Left lung (tissue), 10 donors: ENCODE data around the gene ZC3H7A. TPM values are rescaled to one million over a fixed set of nuclear protein-coding genes. Genes with fewer than 3 reads are reported as not detected.

Source experiments
- ATAC-seq: fragments of 200-7000 bp; cut with Tn5 transposase; one replicate; pipeline ENCODE4 v1.9.1; 2020; ENCODE audit warnings: moderate library complexity
- DNase-seq, 4 donors: peaks; one replicate each; pipeline ENCODE4 v3.0.0-alpha.2; 2013 to 2020
- H3K27ac ChIP-seq, 2 donors: fragments of 200-600 bp; sonication (generic) in 1 of 2; one replicate each; pipeline versions ENCODE4 v1.5.0 to v1.8.0; 2020 to 2021
- H3K27me3 ChIP-seq, 2 donors: fragments of 200-600 bp; sonication (generic) in 1 of 2; one replicate each; pipeline versions ENCODE4 v1.5.0 to v1.8.0; 2020 to 2021
- H3K36me3 ChIP-seq, 2 donors: fragments of 200-600 bp; sonication (generic) in 1 of 2; one replicate each; pipeline versions ENCODE4 v1.5.0 to v1.8.0; 2020 to 2021
- H3K4me1 ChIP-seq, 2 donors: fragments of 200-600 bp; one replicate each; pipeline ENCODE4 v1.8.0; 2021
- H3K4me3 ChIP-seq, 2 donors: fragments of 200-600 bp; sonication (generic) in 1 of 2; one replicate each; pipeline versions ENCODE4 v1.5.0 to v1.8.0; 2020 to 2021; ENCODE audit warnings: mild to moderate bottlenecking in 1 of 2
- H3K9me3 ChIP-seq, 2 donors: fragments of 200-600 bp; sonication (generic) in 1 of 2; one replicate each; pipeline versions ENCODE4 v1.5.0 to v1.8.0; 2020 to 2021
- CTCF ChIP-seq, 2 donors: fragments of 200-600 bp; sonication (generic) in 1 of 2; IDR thresholded peaks; one replicate each; pipeline versions ENCODE4 v1.5.0 to v1.8.0; 2021; ENCODE audit warnings: antibody characterized with exemption in 2 of 2
- intact Hi-C, 2 donors: fragments of 100-400 bp; cut with DNase I; formaldehyde crosslinking; loops; one replicate each; pipeline versions ENCODE4 v1.11.2 to v1.14.2; 2022
- polyA plus RNA-seq, 6 donors: library from polyadenylated mRNA; unstranded; fragments of 120-200 nt; gene quantifications; one replicate each; pipeline ENCODE4 v1.2.1, GENCODE V29; 2013; ENCODE audit not compliant: insufficient read length in 6 of 6
- total RNA-seq, 2 donors: library from RNA; stranded (reverse); fragmentation: NEBNext Ultra II Directional; extraction: Animal tissue kit (Norgen Biotek cat#: 25700); gene quantifications; one replicate each; pipeline ENCODE4 v1.2.1, GENCODE V29; 2021
- donor health status: DM: no; HTN: yes; CAD: no.
- donor health status: DM: no; HTN: no; CAD: no.

ZC3H7A gene
- total and polyA plus RNA-seq, 8 donors = 48.3 to 139 (median 106) TPM

- H3K4me1 ChIP-seq = peaks cover 3 to 68% of the 10 kb centered on the region in 2 donors
- H3K4me3 ChIP-seq = no peak overlapping the region
- no peak overlapping the region for H3K27ac ChIP-seq
- TF ChIP-seq CTCF (IDR thresholded peaks at IDR 0.05) = no peak
- intact Hi-C loops = no loop called here
- peaks cover 0 to 47% of the 10 kb centered on the region in 2 donors for H3K36me3 ChIP-seq
- no peaks in the 10 kb centered on the region for H3K9me3 ChIP-seq
- ATAC-seq (no peak), DNase-seq (no peak)
- H3K27me3 ChIP-seq = no peaks in the 10 kb centered on the region
These were observed 59.3 kb downstream of the ZC3H7A start for GRCh38 chr16:11737713-11738112.

DNA sequence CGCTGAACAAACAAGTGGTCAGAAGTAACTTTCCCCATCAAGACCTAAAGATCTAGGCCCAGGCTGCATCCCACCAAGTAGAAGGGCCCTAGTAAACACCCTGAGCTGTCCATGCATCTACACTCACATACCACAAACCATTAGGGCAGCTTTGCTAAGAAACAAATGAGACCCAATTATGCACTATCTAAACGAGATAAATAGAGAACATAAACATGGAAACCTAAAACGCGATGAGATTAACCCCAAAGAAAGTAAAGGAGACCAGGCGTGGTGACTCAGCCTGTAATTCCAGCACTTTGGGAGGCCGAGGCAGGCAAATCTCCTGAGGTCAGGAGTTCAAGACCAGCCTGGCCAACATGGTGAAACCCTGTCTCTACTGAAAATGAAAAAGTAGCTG, 60.2 kb downstream of the ZC3H7A start:
- Histone ChIP-seq H3K36me3 (peaks cover 0 to 55% of the 10 kb centered on the region in 2 donors), H3K27me3 (no peaks in the 10 kb centered on the region), H3K9me3 (no peaks in the 10 kb centered on the region), H3K4me1 (peaks cover 3 to 68% of the 10 kb centered on the region in 2 donors), H3K27ac (no peak overlapping the region), H3K4me3 (no peak overlapping the region)
- no peak for ATAC-seq
- no peak for DNase-seq
- intact Hi-C loops = no loop called here
- TF ChIP-seq CTCF (IDR thresholded peaks at IDR 0.05) = no peak

DNA sequence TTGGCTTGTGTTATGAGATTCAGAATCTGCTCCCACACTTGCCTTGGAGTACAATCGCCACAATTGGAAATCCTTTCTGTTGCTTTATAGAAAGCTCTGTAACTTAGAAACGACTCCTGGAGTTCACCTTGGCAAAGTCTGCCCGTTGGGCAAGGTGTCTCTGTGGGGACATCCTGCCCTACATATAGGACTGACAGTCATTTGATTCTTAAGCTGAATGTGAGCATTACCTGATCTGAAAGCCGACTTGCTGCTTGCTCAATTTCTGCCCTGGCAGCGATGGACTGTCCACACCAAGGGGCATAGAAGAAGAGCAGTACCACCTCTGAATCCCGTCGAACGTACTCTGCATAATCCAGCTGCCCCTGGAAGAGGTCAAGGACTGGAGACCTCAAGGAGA, 61.3 kb downstream of the ZC3H7A start:
- H3K27ac ChIP-seq = no peak overlapping the region
- peaks cover 0 to 67% of the 10 kb centered on the region in 2 donors for H3K36me3 ChIP-seq
- TF ChIP-seq CTCF (IDR thresholded peaks at IDR 0.05) = no peak
- H3K4me3 ChIP-seq = no peak overlapping the region
- intact Hi-C loops = no loop called here
- no peaks in the 10 kb centered on the region for H3K9me3 ChIP-seq
- H3K27me3 ChIP-seq = no peaks in the 10 kb centered on the region
- DNase-seq (no peak), ATAC-seq (no peak)
- H3K4me1 ChIP-seq = peaks cover 0 to 65% of the 10 kb centered on the region in 2 donors

GRCh38 chr16:11734653-11735043, 62.4 kb downstream of the ZC3H7A start:
- peaks cover 0 to 78% of the 10 kb centered on the region in 2 donors for H3K36me3 ChIP-seq
- peaks cover 0 to 64% of the 10 kb centered on the region in 2 donors for H3K4me1 ChIP-seq
- no peak overlapping the region for H3K27ac ChIP-seq
- H3K27me3 ChIP-seq = no peaks in the 10 kb centered on the region
- ATAC-seq (peak; percentile 24), DNase-seq (no peak)
- no peak for TF ChIP-seq CTCF (IDR thresholded peaks at IDR 0.05)
- no peak overlapping the region for H3K4me3 ChIP-seq
- no peaks in the 10 kb centered on the region for H3K9me3 ChIP-seq
- intact Hi-C loops = no loop called here

DNA sequence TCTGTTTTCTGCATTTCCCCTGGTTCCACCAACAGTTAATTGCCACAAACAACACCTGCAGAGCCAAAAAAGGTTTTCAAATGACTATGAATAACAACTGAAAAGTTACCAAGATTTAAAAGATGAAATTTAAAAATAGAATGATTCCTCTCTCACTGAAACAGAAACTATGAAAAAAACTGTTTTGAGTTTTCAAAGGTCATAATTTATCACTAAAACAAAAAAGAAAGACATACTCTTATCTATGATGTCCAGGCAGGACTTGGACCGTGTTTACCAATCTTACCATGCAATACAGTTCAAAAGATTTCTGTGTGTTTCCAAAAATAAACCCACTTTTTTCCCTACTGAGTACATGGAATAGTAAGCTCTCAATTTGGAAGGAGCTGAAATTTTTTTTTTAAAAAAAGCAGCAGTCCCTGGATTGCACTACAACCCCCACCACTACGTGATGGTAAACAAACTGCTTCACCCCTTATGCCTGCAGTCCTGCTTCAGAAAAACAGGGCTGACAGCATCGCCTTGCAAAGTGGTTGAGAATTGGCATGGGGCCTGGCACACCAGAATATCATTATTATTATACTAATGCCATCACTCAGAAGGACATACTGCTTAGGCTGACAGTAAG, 62.9 kb downstream of the ZC3H7A start:
- no peak overlapping the region for H3K27ac ChIP-seq
- H3K36me3 ChIP-seq = peaks cover 0 to 83% of the 10 kb centered on the region in 2 donors
- ATAC-seq = peak; percentile 70
- H3K4me3 ChIP-seq = no peak overlapping the region
- TF ChIP-seq CTCF (IDR thresholded peaks at IDR 0.05) = no peak
- no peaks in the 10 kb centered on the region for H3K27me3 ChIP-seq
- intact Hi-C loops = no loop called here
- peak in 2 of 4 donors; percentile 45 to 54 for DNase-seq
- peaks cover 0 to 64% of the 10 kb centered on the region in 2 donors for H3K4me1 ChIP-seq
- H3K9me3 ChIP-seq = no peaks in the 10 kb centered on the region
